Left ventricle myocardium inferior (tissue), 1 donor: ENCODE data around the gene MCM6. TPM values are rescaled to one million over a fixed set of nuclear protein-coding genes. Genes with fewer than 3 reads are reported as not detected.

ENCODE experiments used
- DNase-seq: peaks from one replicate; pipeline ENCODE4 v3.0.0-alpha.2; 2020
- H3K27ac ChIP-seq: fragments of 200-600 bp; replicated peaks from 2 replicates; pipeline ENCODE4 v1.8.0; 2021
- H3K27me3 ChIP-seq: fragments of 200-600 bp; 2 replicates; pipeline ENCODE4 v1.8.0; 2021; ENCODE audit warnings: low read depth
- H3K36me3 ChIP-seq: fragments of 200-600 bp; 2 replicates; pipeline ENCODE4 v1.8.0; 2021
- H3K4me1 ChIP-seq: fragments of 200-600 bp; 2 replicates; pipeline ENCODE4 v1.8.0; 2021
- H3K4me3 ChIP-seq: fragments of 200-600 bp; 2 replicates; pipeline ENCODE4 v1.8.0; 2021; ENCODE audit warnings: mild to moderate bottlenecking, moderate library complexity
- H3K9me3 ChIP-seq: fragments of 200-600 bp; replicated peaks from 2 replicates; pipeline ENCODE4 v1.8.0; 2021
- intact Hi-C: fragments of 100-400 bp; cut with micrococcal nuclease; formaldehyde crosslinking; loops from one replicate; pipeline ENCODE4 v1.11.0; 2022
- total RNA-seq: library from RNA; stranded (reverse); fragmentation: NEBNext Ultra II Directional; extraction: Animal tissue kit (Norgen Biotek cat#: 25700); gene quantifications from one replicate; pipeline ENCODE4 v1.2.1, GENCODE V29; 2021
- TF ChIP-seq, protein P1 (sequence below): fragments of 200-600 bp; IDR thresholded peaks from 2 replicates; pipeline ENCODE4 v1.8.0; 2021; ENCODE audit warnings: antibody characterized with exemption, mild to moderate bottlenecking, borderline replicate concordance
- donor health status: DM: no; HTN: yes; CAD: no; lungs with severe emphysema.

The MCM6 gene
- total RNA-seq, 1 donor from 2014 or later = 2.9 TPM

DNA sequence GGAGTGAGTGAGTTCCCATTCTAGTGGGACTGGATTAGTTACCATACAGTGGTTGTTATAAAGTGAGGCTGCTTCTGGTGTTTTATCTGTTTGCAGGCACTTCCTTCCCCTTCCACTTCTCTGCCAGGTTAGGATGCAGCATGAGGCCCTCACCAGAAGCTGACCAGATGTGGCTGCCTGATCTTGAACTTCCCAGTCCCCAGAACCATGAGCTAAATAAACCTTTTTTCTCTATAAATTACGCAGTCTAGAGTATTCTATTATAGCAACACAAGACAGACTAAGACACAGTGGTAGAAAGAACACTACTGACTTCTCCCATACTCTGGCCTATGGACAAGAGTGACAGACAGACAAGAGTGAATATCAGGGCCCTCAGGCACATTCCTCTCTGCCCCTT is 53.4 kb downstream of the MCM6 start:
- Histone ChIP-seq H3K4me3 (no peak overlapping the region), H3K9me3 (peaks cover 25% of the 10 kb centered on the region), H3K4me1 (no peaks in the 10 kb centered on the region), H3K27ac (no peak overlapping the region), H3K36me3 (no peaks in the 10 kb centered on the region), H3K27me3 (no peaks in the 10 kb centered on the region)
- no peak for DNase-seq
- intact Hi-C loops = no loop called here
- TF ChIP-seq, protein P1, sequence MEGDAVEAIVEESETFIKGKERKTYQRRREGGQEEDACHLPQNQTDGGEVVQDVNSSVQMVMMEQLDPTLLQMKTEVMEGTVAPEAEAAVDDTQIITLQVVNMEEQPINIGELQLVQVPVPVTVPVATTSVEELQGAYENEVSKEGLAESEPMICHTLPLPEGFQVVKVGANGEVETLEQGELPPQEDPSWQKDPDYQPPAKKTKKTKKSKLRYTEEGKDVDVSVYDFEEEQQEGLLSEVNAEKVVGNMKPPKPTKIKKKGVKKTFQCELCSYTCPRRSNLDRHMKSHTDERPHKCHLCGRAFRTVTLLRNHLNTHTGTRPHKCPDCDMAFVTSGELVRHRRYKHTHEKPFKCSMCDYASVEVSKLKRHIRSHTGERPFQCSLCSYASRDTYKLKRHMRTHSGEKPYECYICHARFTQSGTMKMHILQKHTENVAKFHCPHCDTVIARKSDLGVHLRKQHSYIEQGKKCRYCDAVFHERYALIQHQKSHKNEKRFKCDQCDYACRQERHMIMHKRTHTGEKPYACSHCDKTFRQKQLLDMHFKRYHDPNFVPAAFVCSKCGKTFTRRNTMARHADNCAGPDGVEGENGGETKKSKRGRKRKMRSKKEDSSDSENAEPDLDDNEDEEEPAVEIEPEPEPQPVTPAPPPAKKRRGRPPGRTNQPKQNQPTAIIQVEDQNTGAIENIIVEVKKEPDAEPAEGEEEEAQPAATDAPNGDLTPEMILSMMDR = no peak

- TF ChIP-seq, protein P1 = no peak
- H3K27me3 ChIP-seq = no peaks in the 10 kb centered on the region
- no peak for DNase-seq
- no peak overlapping the region for H3K27ac ChIP-seq
- no peaks in the 10 kb centered on the region for H3K4me1 ChIP-seq
- no peak overlapping the region for H3K4me3 ChIP-seq
- intact Hi-C loops = no loop called here
- peaks cover 25% of the 10 kb centered on the region for H3K9me3 ChIP-seq
- H3K36me3 ChIP-seq = no peaks in the 10 kb centered on the region
Measured at GRCh38 chr2:135821190-135821589, 55.1 kb downstream of the MCM6 start.

DNA sequence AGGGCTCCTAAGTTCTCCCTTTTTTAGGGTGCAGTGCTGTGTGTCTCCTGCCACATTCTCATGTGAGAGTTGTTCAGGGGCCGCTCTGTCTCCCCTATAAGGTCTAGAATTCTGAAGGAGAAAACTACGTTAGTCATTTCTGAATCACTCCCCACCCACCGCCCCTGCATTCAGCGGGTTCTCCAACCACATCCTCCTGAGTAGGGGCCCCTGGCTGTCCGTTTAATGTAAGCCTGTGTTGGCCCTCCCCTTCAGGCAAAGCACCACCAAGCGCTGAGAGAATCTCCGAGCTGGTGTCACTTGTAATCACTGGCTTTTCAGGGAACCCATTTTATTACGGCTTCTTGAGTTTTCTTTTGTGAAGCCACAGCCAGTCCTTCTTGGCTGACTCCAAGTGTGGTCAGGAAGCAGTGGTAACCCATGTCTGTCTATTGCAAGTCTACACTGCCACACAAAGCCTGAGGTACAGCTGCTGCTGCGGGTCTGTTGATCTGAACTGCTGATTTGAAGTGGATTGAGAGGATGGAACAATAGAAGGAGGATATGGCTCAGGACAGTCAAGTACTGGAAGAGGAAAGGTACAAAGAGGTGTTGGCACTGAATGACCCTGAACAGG is 56.1 kb downstream of the MCM6 start:
- DNase-seq = no peak
- TF ChIP-seq, protein P1 = no peak
- Histone ChIP-seq H3K36me3 (no peaks in the 10 kb centered on the region), H3K4me1 (no peaks in the 10 kb centered on the region), H3K27me3 (no peaks in the 10 kb centered on the region), H3K4me3 (no peak overlapping the region), H3K9me3 (peaks cover 25% of the 10 kb centered on the region), H3K27ac (no peak overlapping the region)
- intact Hi-C loops = no loop called here

GRCh38 chr2:135818937-135819610 is 57.2 kb downstream of the MCM6 start:
- no peak overlapping the region for H3K4me3 ChIP-seq
- H3K27ac ChIP-seq = no peak overlapping the region
- H3K4me1 ChIP-seq = no peaks in the 10 kb centered on the region
- H3K9me3 ChIP-seq = peaks cover 25% of the 10 kb centered on the region
- TF ChIP-seq, protein P1 = no peak
- no peaks in the 10 kb centered on the region for H3K36me3 ChIP-seq
- DNase-seq = no peak
- H3K27me3 ChIP-seq = no peaks in the 10 kb centered on the region
- intact Hi-C loops = no loop called here

DNA sequence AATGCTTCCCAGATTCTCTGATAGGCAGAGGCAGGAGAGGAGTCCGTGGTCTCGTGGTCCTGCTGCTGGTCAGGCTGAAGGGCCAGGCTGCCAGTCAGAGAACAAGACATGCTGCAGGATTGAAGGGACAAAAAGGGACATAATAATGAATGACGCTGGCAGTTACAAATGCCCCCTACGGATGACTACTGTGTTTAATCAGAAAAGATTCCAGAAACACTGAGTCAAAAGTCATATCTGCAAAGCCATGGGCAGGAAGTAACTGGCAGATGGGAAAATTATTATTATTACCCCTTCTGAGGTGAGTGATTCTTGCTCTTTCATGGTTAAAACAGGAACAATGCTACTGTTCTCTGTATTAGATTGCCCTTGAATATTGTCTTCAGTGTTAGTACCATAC is 58.3 kb downstream of the MCM6 start:
- H3K27ac ChIP-seq = no peak overlapping the region
- TF ChIP-seq, protein P1 = no peak
- H3K36me3 ChIP-seq = no peaks in the 10 kb centered on the region
- no peaks in the 10 kb centered on the region for H3K4me1 ChIP-seq
- H3K4me3 ChIP-seq = no peak overlapping the region
- no peaks in the 10 kb centered on the region for H3K27me3 ChIP-seq
- no peak for DNase-seq
- peaks cover 15% of the 10 kb centered on the region for H3K9me3 ChIP-seq
- intact Hi-C loops = no loop called here
